ENCODE results near the gene IL6. TPM values are rescaled to one million over a fixed set of nuclear protein-coding genes. Genes with fewer than 3 reads are reported as not detected.

The IL6 gene
- total and polyA plus RNA-seq, 9 of the 15 experiments (the other 6 are each of a cell fraction or from before 2014, with no cell fraction given), result 0.76 to 2.9 (median 1.5) TPM

GRCh38 chr7:22726907-22727713, at the start of gene IL6 (continued):
- TF ChIP-seq ZZZ3 (IDR thresholded peaks at IDR 0.05) (no peak), XRCC3 (IDR thresholded peaks at IDR 0.05) (no peak), CBFB (CRISPR knock-in tag; IDR thresholded peaks at IDR 0.05) (no peak), ZNF121 (CRISPR knock-in tag; conservative IDR thresholded peaks at IDR 0.05) (no peak), SREBF1 (IDR thresholded peaks at IDR 0.05; ENCODE audit: borderline replicate concordance, low read depth, low read length) (no peak), ZNF780A (CRISPR knock-in tag; IDR thresholded peaks at IDR 0.05) (no peak), KDM2B (CRISPR knock-in tag; IDR thresholded peaks at IDR 0.05) (no peak), C11orf30 (IDR thresholded peaks at IDR 0.05; ENCODE audit: low read depth) (peak; percentile 93), EZH2 (IDR thresholded peaks at IDR 0.05; ENCODE audit: borderline replicate concordance, low read depth, low read length) (no peak), CGGBP1 (CRISPR knock-in tag; IDR thresholded peaks at IDR 0.05) (no peak), DPF2 (IDR thresholded peaks at IDR 0.05) (no peak; the same call in 1 of the 2 replicates), ARNT (IDR thresholded peaks at IDR 0.05) (no peak), NR2C1 (IDR thresholded peaks at IDR 0.05) (no peak), NR2C1 (tag; IDR thresholded peaks at IDR 0.05) (no peak), ZFP1 (CRISPR knock-in tag; IDR thresholded peaks at IDR 0.05) (no peak), PTTG1 (tag; IDR thresholded peaks at IDR 0.05; ENCODE audit: low read depth) (no peak), PRDM10 (IDR thresholded peaks at IDR 0.05; ENCODE audit: partially characterized antibody) (no peak), TBP (optimal IDR thresholded peaks at IDR 0.05; ENCODE audit: low read depth, low read length) (no peak), BRF1 (IDR thresholded peaks at IDR 0.05; ENCODE audit: borderline replicate concordance, extremely low read depth, insufficient read length) (no peak)
- TF ChIP-seq, protein P1, sequence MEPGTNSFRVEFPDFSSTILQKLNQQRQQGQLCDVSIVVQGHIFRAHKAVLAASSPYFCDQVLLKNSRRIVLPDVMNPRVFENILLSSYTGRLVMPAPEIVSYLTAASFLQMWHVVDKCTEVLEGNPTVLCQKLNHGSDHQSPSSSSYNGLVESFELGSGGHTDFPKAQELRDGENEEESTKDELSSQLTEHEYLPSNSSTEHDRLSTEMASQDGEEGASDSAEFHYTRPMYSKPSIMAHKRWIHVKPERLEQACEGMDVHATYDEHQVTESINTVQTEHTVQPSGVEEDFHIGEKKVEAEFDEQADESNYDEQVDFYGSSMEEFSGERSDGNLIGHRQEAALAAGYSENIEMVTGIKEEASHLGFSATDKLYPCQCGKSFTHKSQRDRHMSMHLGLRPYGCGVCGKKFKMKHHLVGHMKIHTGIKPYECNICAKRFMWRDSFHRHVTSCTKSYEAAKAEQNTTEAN (CRISPR knock-in tag; IDR thresholded peaks at IDR 0.05), result no peak
- TF ChIP-seq, protein P2, sequence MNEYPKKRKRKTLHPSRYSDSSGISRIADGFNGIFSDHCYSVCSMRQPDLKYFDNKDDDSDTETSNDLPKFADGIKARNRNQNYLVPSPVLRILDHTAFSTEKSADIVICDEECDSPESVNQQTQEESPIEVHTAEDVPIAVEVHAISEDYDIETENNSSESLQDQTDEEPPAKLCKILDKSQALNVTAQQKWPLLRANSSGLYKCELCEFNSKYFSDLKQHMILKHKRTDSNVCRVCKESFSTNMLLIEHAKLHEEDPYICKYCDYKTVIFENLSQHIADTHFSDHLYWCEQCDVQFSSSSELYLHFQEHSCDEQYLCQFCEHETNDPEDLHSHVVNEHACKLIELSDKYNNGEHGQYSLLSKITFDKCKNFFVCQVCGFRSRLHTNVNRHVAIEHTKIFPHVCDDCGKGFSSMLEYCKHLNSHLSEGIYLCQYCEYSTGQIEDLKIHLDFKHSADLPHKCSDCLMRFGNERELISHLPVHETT (CRISPR knock-in tag; conservative IDR thresholded peaks at IDR 0.05 in 1 of 2, IDR thresholded peaks at IDR 0.05 in 1 of 2), result 0 out of 4 replicates have a peak, but pooled peaks of 1 of the 2 experiments have one; percentile 32
- TF ChIP-seq, protein P3, sequence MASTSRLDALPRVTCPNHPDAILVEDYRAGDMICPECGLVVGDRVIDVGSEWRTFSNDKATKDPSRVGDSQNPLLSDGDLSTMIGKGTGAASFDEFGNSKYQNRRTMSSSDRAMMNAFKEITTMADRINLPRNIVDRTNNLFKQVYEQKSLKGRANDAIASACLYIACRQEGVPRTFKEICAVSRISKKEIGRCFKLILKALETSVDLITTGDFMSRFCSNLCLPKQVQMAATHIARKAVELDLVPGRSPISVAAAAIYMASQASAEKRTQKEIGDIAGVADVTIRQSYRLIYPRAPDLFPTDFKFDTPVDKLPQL (IDR thresholded peaks at IDR 0.05; ENCODE audit: extremely low read depth, insufficient read length), result no peak
